ENCODE measurements around the gene ABHD8. TPM values are rescaled to one million over a fixed set of nuclear protein-coding genes. Genes with fewer than 3 reads are reported as not detected.

The ABHD8 gene
- total RNA-seq, 1 experiment from 2014 or later, result 3.5 TPM

DNA sequence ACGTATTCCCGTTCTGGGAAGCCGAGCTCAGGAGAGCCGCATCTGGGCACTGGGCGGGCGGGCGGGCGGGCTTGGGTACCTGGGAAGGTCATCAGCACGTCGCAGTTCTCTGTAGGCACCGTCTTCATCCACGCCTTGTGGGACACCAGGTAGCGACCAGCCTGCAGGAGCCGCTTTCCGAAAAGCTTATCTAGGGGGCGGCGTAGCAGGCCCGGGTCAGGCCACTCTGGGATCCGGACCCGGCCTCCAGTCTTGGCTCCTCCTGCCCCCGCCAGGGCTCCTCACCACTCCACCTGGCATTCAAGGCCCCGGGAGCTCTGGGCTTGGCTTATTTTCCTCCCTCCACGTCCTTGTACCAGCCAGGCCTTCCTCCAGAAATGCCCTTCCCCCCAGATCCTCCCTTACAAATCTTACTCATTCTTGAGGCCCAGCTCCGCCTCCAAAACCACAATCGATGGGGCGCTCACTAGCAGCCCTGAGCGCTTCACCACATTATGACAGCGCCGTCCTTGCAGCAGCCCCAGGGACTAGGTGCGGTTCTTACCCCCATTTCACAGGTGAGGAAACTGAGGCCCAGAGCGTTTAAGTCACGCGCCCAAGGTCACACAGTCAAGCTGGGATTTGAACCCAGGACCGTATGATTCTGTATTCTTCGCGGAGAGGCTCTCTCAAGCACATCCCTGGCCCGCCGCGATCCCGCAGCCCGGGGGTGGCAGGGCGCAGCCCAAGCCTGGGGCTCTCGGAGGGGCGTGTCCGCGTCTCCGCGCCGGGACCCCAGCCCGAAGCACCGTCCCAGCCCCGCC is 30.6 kb upstream of the ABHD8 start:
- peak; percentile 88 for DNase-seq (ENCODE audit: low spot score)

DNA sequence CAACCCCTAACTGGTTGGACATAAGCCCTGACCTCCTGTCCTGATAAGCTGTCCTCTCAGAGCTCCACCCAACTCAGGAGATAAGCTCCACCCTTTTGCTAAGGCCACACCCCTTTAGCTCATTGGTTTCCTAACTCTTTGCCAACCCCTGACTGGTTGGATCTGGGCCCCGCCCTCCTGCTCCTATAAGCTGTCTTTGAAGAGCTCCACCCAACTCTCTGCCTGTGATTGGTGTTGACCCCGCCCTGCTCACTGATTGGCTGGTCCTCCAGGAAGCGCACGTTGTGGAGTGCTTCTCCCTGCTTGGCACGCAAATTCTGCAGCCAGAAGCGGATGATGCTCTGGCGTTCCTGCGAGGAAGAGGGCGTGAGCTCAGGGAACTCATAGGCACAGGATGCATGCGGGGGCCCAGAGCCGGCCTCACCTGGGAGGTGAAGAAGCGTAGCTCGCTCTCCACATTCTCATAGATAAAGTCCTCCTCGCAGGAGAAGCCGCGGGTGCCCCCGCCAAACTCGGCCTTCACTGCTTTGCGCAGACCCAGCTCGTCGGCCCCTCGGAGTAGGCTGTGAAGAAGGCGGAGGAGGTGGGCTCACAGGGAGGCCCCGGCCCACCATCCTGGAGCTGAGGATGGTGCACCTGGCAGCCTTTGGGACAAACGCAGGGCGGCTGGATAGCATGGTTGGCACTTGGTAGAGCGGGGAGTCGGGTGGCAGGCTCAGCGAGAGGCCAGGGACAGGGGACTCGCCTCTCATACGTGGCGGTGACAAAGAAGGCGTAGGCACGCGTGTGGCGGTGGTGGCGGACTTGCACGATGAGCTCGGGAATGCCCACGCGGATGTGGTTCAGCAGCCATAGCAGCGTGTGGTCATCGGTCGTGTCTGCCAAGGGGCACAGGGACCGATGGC is 29.7 kb upstream of the ABHD8 start:
- DNase-seq (ENCODE audit: low spot score), result peak; percentile 65

DNA sequence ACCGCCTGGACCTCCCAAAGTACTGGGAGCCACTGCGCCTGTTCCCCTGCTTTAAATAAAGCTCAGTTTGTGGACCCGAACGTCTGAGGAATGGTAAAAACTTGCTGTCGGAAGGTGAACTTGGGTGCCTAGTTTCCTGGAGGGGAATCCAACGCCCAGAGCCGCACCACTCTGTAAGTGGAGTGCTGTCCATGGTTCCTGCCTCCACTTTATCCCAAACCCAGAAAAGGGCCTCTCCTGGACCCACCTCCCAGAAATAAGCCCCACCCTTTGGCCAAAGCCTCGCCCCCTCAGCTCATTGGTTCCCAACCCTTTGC is 29.1 kb upstream of the ABHD8 start:
- no peak for DNase-seq (ENCODE audit: low spot score)

- DNase-seq (ENCODE audit: low spot score), result no peak
These were observed 27.9 kb upstream of the ABHD8 start for GRCh38 chr19:17331045-17331558.

GRCh38 chr19:17330262-17331044 is 27.2 kb upstream of the ABHD8 start:
- no peak for DNase-seq (ENCODE audit: low spot score)

DNA sequence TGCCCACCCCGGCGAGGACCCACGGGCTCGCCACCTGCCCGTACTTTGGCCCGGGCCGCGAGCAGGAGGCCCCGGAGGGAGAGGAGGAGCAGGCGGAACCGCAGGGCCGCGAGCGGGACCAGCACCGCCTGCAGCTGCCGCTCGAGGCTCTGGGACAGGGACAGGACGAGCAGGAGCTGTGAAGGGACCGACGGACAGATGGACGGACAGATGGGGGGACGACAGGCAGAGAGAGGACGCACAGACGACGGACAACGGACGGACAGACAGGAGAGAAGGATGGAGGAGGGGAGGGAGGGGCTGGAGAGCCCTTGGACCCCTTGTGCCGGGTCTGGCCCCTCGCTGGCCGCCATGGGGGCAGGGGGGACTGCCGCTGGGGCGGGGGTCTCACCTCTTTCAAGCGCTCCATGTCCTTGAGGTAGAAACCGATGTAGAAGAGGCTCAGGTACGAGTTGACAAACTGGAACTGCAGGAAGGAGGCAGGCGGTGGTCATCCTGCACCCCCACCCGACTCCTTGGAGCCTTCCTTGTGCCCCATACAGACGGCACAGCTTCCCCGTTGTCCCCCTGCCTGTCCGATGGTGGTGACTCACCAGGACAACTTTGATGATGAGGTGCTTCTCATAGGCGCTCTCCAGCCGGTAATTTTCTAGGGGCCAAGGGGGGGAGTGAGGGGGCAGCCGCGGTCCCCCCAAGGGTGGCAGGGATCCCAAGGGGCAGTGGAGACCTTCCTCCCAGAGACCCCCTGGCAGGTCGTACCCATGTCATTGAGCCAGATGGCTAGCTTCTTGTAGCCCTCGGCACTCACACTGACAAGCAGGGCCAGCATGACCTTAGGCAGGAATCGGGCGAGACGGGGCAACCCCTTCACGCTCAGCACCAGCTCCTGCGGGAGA is 26.4 kb upstream of the ABHD8 start:
- no peak for DNase-seq (ENCODE audit: low spot score)

- no peak for DNase-seq (ENCODE audit: low spot score)
These were observed 25.5 kb upstream of the ABHD8 start for GRCh38 chr19:17328517-17329365.

- DNase-seq (ENCODE audit: low spot score), result no peak
These were observed 24.7 kb upstream of the ABHD8 start for GRCh38 chr19:17327654-17328516.

- no peak for DNase-seq (ENCODE audit: low spot score)
These were observed 23.9 kb upstream of the ABHD8 start for GRCh38 chr19:17327068-17327653.

DNA sequence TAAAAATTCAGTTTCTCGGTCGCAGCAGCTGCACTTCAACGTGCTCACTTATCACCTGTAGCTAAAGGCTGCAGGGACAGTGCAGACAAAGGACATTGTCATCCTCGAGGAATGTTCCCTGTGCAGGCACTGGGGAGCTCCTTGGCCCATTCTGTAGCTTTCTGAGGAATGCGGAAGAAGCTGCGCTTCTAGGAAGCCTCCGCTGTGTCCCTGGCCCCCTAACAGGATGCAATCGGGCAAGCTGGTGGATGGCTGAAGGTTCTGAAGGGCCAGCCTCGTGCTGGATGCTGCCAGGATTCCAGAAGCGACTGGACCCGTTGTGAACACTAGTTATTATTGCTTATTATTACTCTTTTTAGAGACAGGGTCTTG is 23.4 kb upstream of the ABHD8 start:
- no peak for DNase-seq (ENCODE audit: low spot score)

- no peak for DNase-seq (ENCODE audit: low spot score)
These were observed 22.8 kb upstream of the ABHD8 start for GRCh38 chr19:17325881-17326594.

GRCh38 chr19:17325133-17325532 is 21.9 kb upstream of the ABHD8 start:
- no peak for DNase-seq (ENCODE audit: low spot score)

DNA sequence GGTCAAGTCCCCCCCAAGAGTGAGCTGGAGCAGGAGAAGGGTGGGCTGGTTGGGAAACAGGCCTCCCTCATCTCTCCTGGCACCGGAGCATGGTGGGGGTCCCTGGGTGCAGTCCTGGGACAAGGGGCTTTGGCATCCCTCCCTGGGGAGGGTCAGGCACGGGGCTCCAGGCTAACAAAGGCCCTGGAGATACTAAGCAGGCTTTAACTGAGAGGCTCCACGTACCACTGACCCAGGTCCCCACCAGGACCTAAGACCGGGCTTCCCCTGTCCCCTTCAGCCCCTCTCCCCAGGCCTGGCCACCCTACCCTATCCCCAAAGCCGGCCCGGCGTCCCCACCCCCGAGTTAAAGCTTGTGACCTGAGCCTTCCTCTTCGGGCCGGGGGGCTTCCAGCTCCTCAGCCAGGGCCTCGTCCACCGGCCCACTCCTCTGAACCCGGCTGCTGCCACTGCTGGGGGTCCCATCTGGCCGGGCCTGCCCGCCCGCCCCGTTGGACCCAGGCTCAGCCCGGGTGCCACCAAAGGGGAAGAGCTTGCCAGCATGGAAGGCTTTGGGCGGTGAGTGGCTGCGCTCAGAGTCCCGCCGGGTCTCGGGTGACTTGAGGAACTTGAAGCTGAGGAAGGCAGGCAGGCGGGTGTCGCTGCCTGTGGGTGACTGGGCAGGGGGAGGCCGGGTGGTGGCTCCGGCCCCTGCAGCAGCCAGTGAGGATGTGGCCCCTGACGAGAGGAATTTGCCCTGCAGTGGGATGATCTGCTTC is 21.3 kb upstream of the ABHD8 start:
- no peak for DNase-seq (ENCODE audit: low spot score)

- DNase-seq (ENCODE audit: low spot score), result no peak
These were observed 20.7 kb upstream of the ABHD8 start for GRCh38 chr19:17323964-17324332.

- no peak for DNase-seq (ENCODE audit: low spot score)
These were observed 20.2 kb upstream of the ABHD8 start for GRCh38 chr19:17323300-17323963.

- DNase-seq (ENCODE audit: low spot score), result no peak
These were observed 19.6 kb upstream of the ABHD8 start for GRCh38 chr19:17322854-17323253.

Data from H4 (cell line).